Sigmoid colon (tissue), 7 donors: ENCODE measurements around the gene KRTAP12-2. TPM values are rescaled to one million over a fixed set of nuclear protein-coding genes. Genes with fewer than 3 reads are reported as not detected.
"Not testable (repeated sequence)": the region's sequence is repeated elsewhere in the genome, so short reads cannot be mapped to it uniquely, and the experiment has no call there.

Experiments
- DNase-seq: peaks from one replicate; pipeline ENCODE4 v3.0.0-alpha.2; 2019
- H3K27ac ChIP-seq, 4 donors: fragments of 200-600 bp; sonication (generic); one replicate each; pipeline ENCODE4 v1.5.1; 2016 to 2019; ENCODE audit warnings: mild to moderate bottlenecking in 1 of 4
- H3K27me3 ChIP-seq, 3 donors: fragments of 200-600 bp; sonication (generic); one replicate each; pipeline ENCODE4 v1.5.1; 2019; ENCODE audit warnings: mild to moderate bottlenecking in 1 of 3
- H3K36me3 ChIP-seq, 4 donors: fragments of 200-600 bp; sonication (generic); one replicate each; pipeline ENCODE4 v1.5.1; 2016 to 2019
- H3K4me1 ChIP-seq, 4 donors: fragments of 200-600 bp; sonication (generic); one replicate each; pipeline ENCODE4 v1.5.1; 2017 to 2019
- H3K4me3 ChIP-seq, 4 donors: fragments of 200-600 bp; sonication (generic); one replicate each; pipeline ENCODE4 v1.5.1; 2017 to 2019; ENCODE audit warnings: mild to moderate bottlenecking in 2 of 4, moderate library complexity in 1 of 4
- H3K9me3 ChIP-seq, 4 donors: fragments of 200-600 bp in 3 of 4; sonication (generic) in 3 of 4; one replicate each; pipeline versions ENCODE4 v1.5.1 to v1.6.1; 2013 to 2019
- CTCF ChIP-seq, 4 experiments: fragments of 450-650 bp in 3 of 4; fragments of 200-600 bp in 1 of 4; IDR thresholded peaks; one replicate each; pipeline ENCODE4 v1.5.1; 2016 to 2019; ENCODE audit warnings: antibody characterized with exemption in 4 of 4, mild to moderate bottlenecking in 3 of 4, moderate library complexity in 2 of 4
- EP300 ChIP-seq, 4 donors: sonication (generic); formaldehyde crosslinking; IDR thresholded peaks; one replicate each; pipeline ENCODE4 v1.6.1; 2017; ENCODE audit warnings: antibody characterized with exemption in 4 of 4
- POLR2A ChIP-seq, 2 donors: fragments of 450-650 bp; IDR thresholded peaks; one replicate each; pipeline ENCODE4 v1.6.1; 2016; ENCODE audit warnings: antibody characterized with exemption in 2 of 2, mild to moderate bottlenecking in 2 of 2, moderate library complexity in 2 of 2
- POLR2AphosphoS5 ChIP-seq, 4 donors: sonication (generic); formaldehyde crosslinking; IDR thresholded peaks; one replicate each; pipeline ENCODE4 v1.6.1; 2017; ENCODE audit warnings: antibody characterized with exemption in 4 of 4
- WGBS, 2 donors: extraction: QIAGEN DNeasy Blood & Tissue Kit; methylation state at CpG; one replicate each; pipeline ENCODE4 v1.1.7; 2013; 5-methylcytosine and 5-hydroxymethylcytosine counted together
- intact Hi-C: fragments of 100-400 bp; cut with DNase I; formaldehyde crosslinking; loops from one replicate; pipeline ENCODE4 v1.15.1; 2023
- polyA plus RNA-seq, 3 donors: library from polyadenylated mRNA; stranded (reverse); fragments of 200-250 nt; gene quantifications; one replicate each; pipeline ENCODE4 v1.2.3, GENCODE V29; 2013
- total RNA-seq, 4 donors: library from RNA; depleted of rRNA; stranded (reverse); fragments of >200 nt; gene quantifications; one replicate each; pipeline ENCODE4 v1.1.0, GENCODE V29; 2016
- donor health status: healthy with polysubstance abuse.
- donor health status: Bipolar disorder and iron deficiency.
- donor health status: healthy.

KRTAP12-2 gene
- total and polyA plus RNA-seq, 7 donors, result not detected

DNA sequence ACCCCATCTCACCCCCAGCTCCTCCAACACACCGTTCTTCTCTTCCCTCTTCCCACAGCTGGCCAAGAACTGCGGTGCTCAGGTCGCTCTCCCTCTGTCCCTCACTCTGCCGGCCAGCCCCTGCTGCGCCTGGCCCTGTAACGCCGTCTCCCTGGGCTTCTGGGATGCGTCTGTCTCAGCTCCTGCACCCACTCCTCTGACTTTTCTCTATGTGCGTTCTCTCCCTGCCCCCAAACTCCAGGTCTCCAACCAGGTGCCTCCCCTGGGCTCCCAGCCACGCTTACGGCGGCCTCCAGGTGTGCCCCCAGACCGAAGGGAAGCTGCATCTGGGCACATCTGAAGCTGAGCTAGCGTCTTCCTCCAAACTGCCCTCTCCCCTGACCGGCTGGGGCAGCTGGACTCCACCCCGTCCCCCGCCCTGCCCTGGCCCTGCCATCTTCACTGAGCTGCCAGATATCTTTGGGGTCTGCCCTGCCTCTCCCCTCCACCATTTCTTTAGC is 32.8 kb upstream of the KRTAP12-2 start:
- WGBS, 2 donors, result 55 to 62% methylated on average over 17 of the region's 17 CpGs
- peaks cover 10 to 80% (median 57%) of the 10 kb centered on the region in 3 donors for H3K27me3 ChIP-seq
- no peak overlapping the region for H3K27ac ChIP-seq
- no peaks in the 10 kb centered on the region for H3K4me1 ChIP-seq
- H3K36me3 ChIP-seq, result no peaks in the 10 kb centered on the region
- intact Hi-C loops, result loop anchor here (10.0 kb wide), 1 partner anchor 55 kb away; no protein-coding TSS in a partner anchor
- no peak overlapping the region for H3K4me3 ChIP-seq
- H3K9me3 ChIP-seq, result no peaks in the 10 kb centered on the region
- TF ChIP-seq EP300 (IDR thresholded peaks at IDR 0.05), result no peak
- TF ChIP-seq CTCF (IDR thresholded peaks at IDR 0.05), result no peak
- TF ChIP-seq POLR2AphosphoS5 (IDR thresholded peaks at IDR 0.05), result no peak
- TF ChIP-seq POLR2A (IDR thresholded peaks at IDR 0.05), result no peak
- no peak for DNase-seq

GRCh38 chr21:44697811-44698734 is 31.3 kb upstream of the KRTAP12-2 start:
- intact Hi-C loops, result loop anchor here (10.0 kb wide), 1 partner anchor 57 kb away; no protein-coding TSS in a partner anchor
- 26 to 35% methylated on average over 35 of the region's 35 CpGs for WGBS, 2 donors

DNA sequence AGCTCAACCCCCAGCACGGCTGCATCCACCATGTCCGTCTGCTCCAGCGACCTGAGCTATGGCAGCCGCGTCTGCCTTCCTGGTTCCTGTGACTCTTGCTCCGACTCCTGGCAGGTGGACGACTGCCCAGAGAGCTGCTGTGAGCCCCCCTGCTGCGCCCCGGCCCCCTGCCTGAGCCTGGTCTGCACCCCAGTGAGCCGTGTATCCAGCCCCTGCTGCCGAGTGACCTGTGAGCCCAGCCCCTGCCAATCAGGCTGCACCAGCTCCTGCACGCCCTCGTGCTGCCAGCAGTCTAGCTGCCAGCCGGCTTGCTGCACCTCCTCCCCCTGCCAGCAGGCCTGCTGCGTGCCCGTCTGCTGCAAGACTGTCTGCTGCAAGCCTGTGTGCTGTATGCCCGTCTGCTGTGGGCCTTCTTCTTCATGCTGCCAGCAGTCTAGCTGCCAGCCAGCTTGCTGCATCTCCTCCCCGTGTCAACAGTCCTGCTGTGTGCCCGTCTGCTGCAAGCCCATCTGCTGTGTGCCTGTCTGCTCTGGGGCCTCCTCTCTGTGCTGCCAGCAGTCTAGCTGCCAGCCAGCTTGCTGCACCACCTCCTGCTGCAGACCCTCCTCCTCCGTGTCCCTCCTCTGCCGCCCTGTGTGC is 30.6 kb upstream of the KRTAP12-2 start, which contains the start of gene KRTAP10-12:
Gene KRTAP10-12 (plus strand): TSS at position 1 of the 639 bp plus-strand sequence. CDS start 30 bp downstream, at position 31.
- not testable (repeated sequence) for DNase-seq, H3K9me3 ChIP-seq, H3K4me1 ChIP-seq, H3K27ac ChIP-seq, H3K36me3 ChIP-seq, H3K4me3 ChIP-seq
- WGBS, 2 donors, result 32 to 56% methylated on average over 21 of the region's 21 CpGs
- H3K27me3 ChIP-seq, result peaks cover 10 to 58% (median 40%) of the 10 kb centered on the region in 3 donors
- intact Hi-C loops, result loop anchor here (10.0 kb wide), 1 partner anchor 58 kb away; no protein-coding TSS in a partner anchor

More at GRCh38 chr21:44697811-44698734, 31.3 kb upstream of the KRTAP12-2 start:
- H3K27ac ChIP-seq, result no peak overlapping the region
- H3K36me3 ChIP-seq, result no peaks in the 10 kb centered on the region
- TF ChIP-seq POLR2A (IDR thresholded peaks at IDR 0.05) (no peak), POLR2AphosphoS5 (IDR thresholded peaks at IDR 0.05) (no peak), CTCF (IDR thresholded peaks at IDR 0.05) (no peak), EP300 (IDR thresholded peaks at IDR 0.05) (no peak)
- DNase-seq, result no peak
- H3K4me1 ChIP-seq, result no peaks in the 10 kb centered on the region
- H3K9me3 ChIP-seq, result peaks cover 0 to 7% (median 1%) of the 10 kb centered on the region in 4 donors
- H3K4me3 ChIP-seq, result no peak overlapping the region
- H3K27me3 ChIP-seq, result peaks cover 10 to 65% (median 43%) of the 10 kb centered on the region in 3 donors

- no peaks in the 10 kb centered on the region for H3K36me3 ChIP-seq
- TF ChIP-seq EP300 (IDR thresholded peaks at IDR 0.05) (no peak), POLR2A (IDR thresholded peaks at IDR 0.05) (no peak), CTCF (IDR thresholded peaks at IDR 0.05) (no peak), POLR2AphosphoS5 (IDR thresholded peaks at IDR 0.05) (no peak)
- WGBS, 2 donors, result 63 to 75% methylated on average over 10 of the region's 10 CpGs
Measured at GRCh38 chr21:44696572-44696971, 29.8 kb upstream of the KRTAP12-2 start.

More at GRCh38 chr21:44696572-44696971, 29.8 kb upstream of the KRTAP12-2 start:
- peaks cover 0 to 7% (median 1%) of the 10 kb centered on the region in 4 donors for H3K9me3 ChIP-seq
- no peaks in the 10 kb centered on the region for H3K4me1 ChIP-seq
- peaks cover 10 to 50% (median 40%) of the 10 kb centered on the region in 3 donors for H3K27me3 ChIP-seq
- no peak for DNase-seq
- intact Hi-C loops, result loop anchor here (10.0 kb wide), 1 partner anchor 58 kb away; no protein-coding TSS in a partner anchor
- H3K27ac ChIP-seq, result no peak overlapping the region
- H3K4me3 ChIP-seq, result no peak overlapping the region
